GM12878 (cell line): ENCODE measurements around the gene TANC1. TPM values are rescaled to one million over a fixed set of nuclear protein-coding genes. Genes with fewer than 3 reads are reported as not detected.

Experiments used
- ATAC-seq: fragments of 200-7000 bp; cut with Tn5 transposase; 3 replicates; pipeline ENCODE4 v1.9.1; 2020; ENCODE audit warnings: mild to moderate bottlenecking, moderate library complexity
- BruUV-seq: library from RNA; stranded (reverse); fragments of 400-500 nt; replicated peaks from 2 replicates; lab custom pipeline; 2021; lab: Mats Ljungman, UMichigan
- CTCF ChIA-PET: fragments of 300-600 bp; sonication (Branson Sonifier 250); formaldehyde crosslinking; extraction: SDS; loops from one replicate; lab custom pipeline; 2021; ENCODE audit warnings: inconsistent platforms; lab: Yijun Ruan, JAX
- POLR2A ChIA-PET: fragments of 350-600 bp; formaldehyde crosslinking; extraction: SDS; loops from one replicate; lab custom pipeline; 2021; ENCODE audit warnings: inconsistent platforms; lab: Charles Lee
- RAD21 ChIA-PET: fragments of 300-600 bp; sonication (Branson Sonifier 250); formaldehyde crosslinking; loops from one replicate; lab custom pipeline; 2023; ENCODE audit warnings: antibody characterized with exemption; ENCODE audit not compliant: unreplicated experiment; lab: Charles Lee
- SMC1A ChIA-PET: fragments of 300-600 bp; sonication (Branson Sonifier 250); formaldehyde crosslinking; loops from one replicate; lab custom pipeline; 2023; ENCODE audit not compliant: unreplicated experiment, uncharacterized antibody; lab: Charles Lee
- DNase-seq: peaks from one replicate; pipeline ENCODE4 v3.0.0-alpha.2; 2011; ENCODE audit warnings: low read depth, low spot score
- FAIRE-seq: peaks from 3 replicates; lab custom pipeline; 2011; peaks lifted over from hg19 to GRCh38; lab: Jason Lieb, UNC
- H2AFZ ChIP-seq: 2 replicates; pipeline ENCODE4 v1.6.0; 2011; ENCODE audit warnings: low read depth, low read length, control low read depth; ENCODE audit not compliant: control insufficient read depth
- H3K27ac ChIP-seq: 2 replicates; pipeline ENCODE4 v1.5.1; 2011; ENCODE audit warnings: control low read depth; ENCODE audit not compliant: control insufficient read depth, insufficient read depth
- H3K27me3 ChIP-seq, 2 experiments: replicated peaks in 1 of 2; 2 replicates each; pipeline versions ENCODE4 v1.6.0 to v1.6.1; 2011; ENCODE audit warnings: low read length in 1 of 2; ENCODE audit not compliant: control insufficient read depth in 2 of 2, insufficient read depth in 2 of 2
- H3K36me3 ChIP-seq, 2 experiments: 2 replicates each; pipeline ENCODE4 v1.5.1; 2011; ENCODE audit warnings: low read length in 1 of 2; ENCODE audit not compliant: control insufficient read depth in 2 of 2, insufficient read depth in 2 of 2
- H3K4me1 ChIP-seq: 2 replicates; pipeline ENCODE4 v1.6.1; 2011; ENCODE audit warnings: mild to moderate bottlenecking, low read length, moderate library complexity, mixed read lengths; ENCODE audit not compliant: control insufficient read depth, insufficient read depth
- H3K4me2 ChIP-seq: 2 replicates; pipeline ENCODE4 v1.6.0; 2011; ENCODE audit warnings: control low read depth; ENCODE audit not compliant: control insufficient read depth, insufficient read depth
- H3K4me3 ChIP-seq: fragments of 200-600 bp; sonication (generic); 2 replicates; pipeline ENCODE4 v1.5.1; 2016
- H3K79me2 ChIP-seq: 2 replicates; pipeline ENCODE4 v1.6.0; 2011; ENCODE audit warnings: low read length; ENCODE audit not compliant: control insufficient read depth, insufficient read depth
- H3K9ac ChIP-seq: 2 replicates; pipeline ENCODE4 v1.8.0; 2011; ENCODE audit warnings: low read length, control low read depth, mixed read lengths; ENCODE audit not compliant: control insufficient read depth, insufficient read depth
- H3K9me3 ChIP-seq: replicated peaks from 3 replicates; pipeline ENCODE4 v1.5.1; 2011; ENCODE audit warnings: mild to moderate bottlenecking, low read length; ENCODE audit not compliant: control insufficient read depth, insufficient read depth
- H4K20me1 ChIP-seq: 2 replicates; pipeline ENCODE4 v1.6.0; 2011; ENCODE audit not compliant: control insufficient read depth, insufficient read depth
- E2F4 ChIP-seq: IDR thresholded peaks from 2 replicates; pipeline ENCODE4 v1.6.1; 2012; ENCODE audit warnings: low read depth, low read length, improper control_type of control experiment
- JUNB ChIP-seq: IDR thresholded peaks from 2 replicates; pipeline ENCODE4 v1.6.1; 2016; ENCODE audit warnings: antibody characterized with exemption, mild to moderate bottlenecking
- NR2C1 ChIP-seq: fragments of 450-650 bp; IDR thresholded peaks from 2 replicates; pipeline ENCODE4 v1.6.1; 2017; ENCODE audit warnings: antibody characterized with exemption, mild to moderate bottlenecking, moderate library complexity
- RB1 ChIP-seq: fragments of 450-650 bp; formaldehyde crosslinking; IDR thresholded peaks from 2 replicates; pipeline ENCODE4 v1.6.1; 2017; ENCODE audit warnings: mild to moderate bottlenecking, borderline replicate concordance
- RFX5 ChIP-seq: IDR thresholded peaks from 2 replicates; pipeline ENCODE4 v1.6.1; 2011; ENCODE audit warnings: low read depth, low read length, improper control_type of control experiment
- SKIL ChIP-seq: fragments of 450-650 bp; IDR thresholded peaks from 2 replicates; pipeline ENCODE4 v1.6.1; 2017; ENCODE audit warnings: mild to moderate bottlenecking, low read depth, inconsistent platforms; ENCODE audit not compliant: poor library complexity, severe bottlenecking
- TARDBP ChIP-seq: IDR thresholded peaks from 2 replicates; pipeline ENCODE4 v1.6.1; 2016; ENCODE audit warnings: borderline replicate concordance
- WRNIP1 ChIP-seq: IDR thresholded peaks from 2 replicates; pipeline ENCODE4 v1.6.1; 2011; ENCODE audit warnings: low read depth, low read length, improper control_type of control experiment, borderline replicate concordance
- YY1 ChIP-seq: IDR thresholded peaks from 2 replicates; pipeline ENCODE4 v1.6.1; 2011; ENCODE audit warnings: low read depth, mild to moderate bottlenecking, low read length
- ZBTB11 ChIP-seq: fragments of 450-650 bp; formaldehyde crosslinking; IDR thresholded peaks from 2 replicates; pipeline ENCODE4 v1.5.0; 2022; ENCODE audit warnings: mild to moderate bottlenecking, missing genetic modification characterization
- ZNF274 ChIP-seq: IDR thresholded peaks from one replicate; pipeline ENCODE4 v1.8.0; 2011; ENCODE audit not compliant: insufficient read length, insufficient read depth
- WGBS: methylation state at CpG from one replicate; pipeline ENCODE4 v1.1.6; 2016; ENCODE audit warnings: low lambda C conversion rate; ENCODE audit not compliant: insufficient replicate concordance, insufficient coverage; ENCODE audit errors: missing lambda C conversion rate; 5-methylcytosine and 5-hydroxymethylcytosine counted together
- in situ Hi-C: fragments of 300-500 bp; cut with MboI; formaldehyde crosslinking; loops from 9 replicates; pipeline ENCODE4 v1.14.3; 2018; ENCODE audit warnings: mixed read lengths
- intact Hi-C: fragments of 100-400 bp; cut with micrococcal nuclease; formaldehyde crosslinking; loops from one replicate; pipeline ENCODE4 v1.14.2; 2022; ENCODE audit not compliant: unreplicated experiment
- polyA plus RNA-seq, 11 experiments: library from polyadenylated mRNA; depleted of rRNA in 4 of 11; unstranded in 6 of 11; stranded (reverse) in 5 of 11; fragments of >200 nt; fragmentation: Nextera tagmentation in 4 of 11; fragmentation: Illumina TruSeq in 1 of 11; extraction: Ambion mirVana in 4 of 11; extraction: Trizol in 1 of 11; gene quantifications; 1 replicate in 1 of 11; 2 replicates in 10 of 11; pipeline versions ENCODE4 v1.2.1 to v1.2.3, GENCODE V29; 2011 to 2016; ENCODE audit warnings: inconsistent platforms in 2 of 11, missing spikeins in 2 of 11, low read depth in 1 of 11
- total RNA-seq, 4 experiments: library from RNA; depleted of rRNA in 3 of 4; stranded (reverse); fragments of >200 nt in 3 of 4; fragmentation: Illumina TruSeq in 1 of 4; extraction: Trizol in 1 of 4; gene quantifications; 2 replicates each; pipeline versions ENCODE4 v1.2.1 to v1.2.3, GENCODE V29; 2013 to 2021

TANC1 gene
- total and polyA plus RNA-seq, 10 of the 15 experiments (the other 5 are each of a cell fraction or from before 2014, with no cell fraction given), result 0.05 to 5.0 (median 0.34) TPM

GRCh38 chr2:159050426-159050825, 82.0 kb downstream of the TANC1 start:
- ChIA-PET SMC1A (no interaction called here), POLR2A (no interaction called here), RAD21 (no interaction called here), CTCF (no interaction called here)
- no peak for FAIRE-seq
- BruUV-seq, result no TSS peak
- Histone ChIP-seq H3K27me3 (no peaks in the 10 kb centered on the region), H3K9ac (no peak overlapping the region), H3K9me3 (no peaks in the 10 kb centered on the region), H3K4me2 (no peak overlapping the region), H3K27ac (no peak overlapping the region), H3K4me1 (no peaks in the 10 kb centered on the region), H3K4me3 (no peak overlapping the region), H3K36me3 (no peaks in the 10 kb centered on the region), H3K79me2 (no peaks in the 10 kb centered on the region), H4K20me1 (no peaks in the 10 kb centered on the region), H2AFZ (no peak overlapping the region)
- in situ Hi-C loops, result no loop called here
- 90% methylated on average over 1 of the region's 1 CpG for WGBS
- intact Hi-C loops, result no loop called here
- no peak for DNase-seq
- no peak for TF ChIP-seq ZBTB11 (CRISPR knock-in tag)
- no peak for ATAC-seq

GRCh38 chr2:159051133-159051532, 82.7 kb downstream of the TANC1 start:
- Histone ChIP-seq H4K20me1 (no peaks in the 10 kb centered on the region), H3K27me3 (no peaks in the 10 kb centered on the region), H3K4me3 (no peak overlapping the region), H3K9ac (no peak overlapping the region), H3K4me1 (no peaks in the 10 kb centered on the region), H3K79me2 (no peaks in the 10 kb centered on the region), H2AFZ (no peak overlapping the region), H3K27ac (no peak overlapping the region), H3K4me2 (no peak overlapping the region), H3K9me3 (no peaks in the 10 kb centered on the region), H3K36me3 (no peaks in the 10 kb centered on the region)
- RAD21 ChIA-PET, result no interaction called here
- FAIRE-seq (no peak), DNase-seq (no peak), ATAC-seq (no peak)
- CTCF ChIA-PET, result no interaction called here
- POLR2A ChIA-PET, result no interaction called here
- in situ Hi-C loops, result no loop called here
- WGBS, result 97% methylated on average over 3 of the region's 3 CpGs
- intact Hi-C loops, result no loop called here
- no TSS peak for BruUV-seq
- SMC1A ChIA-PET, result no interaction called here
- no peak for TF ChIP-seq E2F4
- no peak for TF ChIP-seq SKIL
- no peak for TF ChIP-seq YY1
- no peak for TF ChIP-seq WRNIP1
- no peak for TF ChIP-seq RB1
- no peak for TF ChIP-seq ZNF274
- no peak for TF ChIP-seq NR2C1
- no peak for TF ChIP-seq TARDBP
- TF ChIP-seq RFX5, result no peak
- no peak for TF ChIP-seq JUNB
